H9 (cell line): ENCODE data around the gene SH3GL2. TPM values are rescaled to one million over a fixed set of nuclear protein-coding genes. Genes with fewer than 3 reads are reported as not detected.

Source experiments
- DNase-seq: peaks from one replicate; pipeline ENCODE4 v3.0.0-alpha.2; 2017
- H2AFZ ChIP-seq: one replicate; pipeline ENCODE4 v1.6.1; 2013; ENCODE audit warnings: mild to moderate bottlenecking, low read length, control low read depth, moderate library complexity
- H2AK5ac ChIP-seq: 2 replicates; pipeline ENCODE4 v1.6.1; 2013; ENCODE audit warnings: low read length, control low read depth, mixed read lengths; ENCODE audit not compliant: insufficient read length
- H2BK120ac ChIP-seq: one replicate; pipeline ENCODE4 v1.6.1; 2013; ENCODE audit warnings: low read depth, mild to moderate bottlenecking, low read length, control low read depth, inconsistent platforms; ENCODE audit not compliant: poor library complexity, severe bottlenecking
- H2BK12ac ChIP-seq: 2 replicates; pipeline ENCODE4 v1.6.1; 2013; ENCODE audit warnings: low read length, control low read depth, mixed read lengths, low read depth; ENCODE audit not compliant: insufficient read length
- H2BK15ac ChIP-seq: 2 replicates; pipeline ENCODE4 v1.6.1; 2013; ENCODE audit warnings: low read depth, low read length, control low read depth
- H2BK20ac ChIP-seq: one replicate; pipeline ENCODE4 v1.6.1; 2013; ENCODE audit warnings: low read depth, mild to moderate bottlenecking, low read length, control low read depth, inconsistent platforms; ENCODE audit not compliant: poor library complexity, severe bottlenecking
- H2BK5ac ChIP-seq: 2 replicates; pipeline ENCODE4 v1.6.1; 2013; ENCODE audit warnings: low read length, control low read depth, mixed read lengths; ENCODE audit not compliant: insufficient read length
- H3K14ac ChIP-seq: 2 replicates; pipeline ENCODE4 v1.6.1; 2013; ENCODE audit warnings: low read length, control low read depth; ENCODE audit not compliant: insufficient read depth
- H3K18ac ChIP-seq: 2 replicates; pipeline ENCODE4 v1.6.1; 2013; ENCODE audit warnings: low read depth, mild to moderate bottlenecking, mixed read lengths, low read length, control low read depth; ENCODE audit not compliant: insufficient read length
- H3K23ac ChIP-seq: 2 replicates; pipeline ENCODE4 v1.6.1; 2013; ENCODE audit warnings: low read length, control low read depth, mixed read lengths, low read depth; ENCODE audit not compliant: insufficient read length
- H3K23me2 ChIP-seq: 2 replicates; pipeline ENCODE4 v1.6.1; 2013; ENCODE audit warnings: low read depth, mild to moderate bottlenecking, mixed read lengths, low read length, control low read depth; ENCODE audit not compliant: insufficient read length, poor library complexity, severe bottlenecking
- H3K27ac ChIP-seq: 2 replicates; pipeline ENCODE4 v1.5.1; 2013; ENCODE audit warnings: low read length, control low read depth, mixed read lengths, low read depth; ENCODE audit not compliant: insufficient read length
- H3K27me3 ChIP-seq: 2 replicates; pipeline ENCODE4 v1.6.1; 2013; ENCODE audit warnings: low read length, control low read depth, inconsistent platforms; ENCODE audit not compliant: insufficient read depth
- H3K4ac ChIP-seq: 2 replicates; pipeline ENCODE4 v1.6.1; 2013; ENCODE audit warnings: low read depth, mild to moderate bottlenecking, control low read depth, inconsistent platforms, low read length, moderate library complexity
- H3K4me1 ChIP-seq: 2 replicates; pipeline ENCODE4 v1.6.1; 2013; ENCODE audit warnings: low read length, control low read depth, inconsistent platforms; ENCODE audit not compliant: insufficient read depth
- H3K4me2 ChIP-seq: 2 replicates; pipeline ENCODE4 v1.6.1; 2013; ENCODE audit warnings: low read length, control low read depth, mixed read lengths; ENCODE audit not compliant: insufficient read length, insufficient read depth
- H3K56ac ChIP-seq: 2 replicates; pipeline ENCODE4 v1.6.1; 2013; ENCODE audit warnings: low read depth, mild to moderate bottlenecking, mixed read lengths, low read length, control low read depth; ENCODE audit not compliant: insufficient read length
- H3K79me1 ChIP-seq: 2 replicates; pipeline ENCODE4 v1.6.1; 2013; ENCODE audit warnings: low read depth, mild to moderate bottlenecking, moderate library complexity, low read length, control low read depth, inconsistent platforms; ENCODE audit not compliant: insufficient read depth, poor library complexity, severe bottlenecking
- H3K79me2 ChIP-seq: 2 replicates; pipeline ENCODE4 v1.6.1; 2013; ENCODE audit warnings: low read length, control low read depth, inconsistent platforms; ENCODE audit not compliant: insufficient read depth
- H3K9ac ChIP-seq: 2 replicates; pipeline ENCODE4 v1.6.1; 2013; ENCODE audit warnings: low read length, control low read depth, mixed read lengths; ENCODE audit not compliant: insufficient read length; ENCODE audit errors: extremely low read depth
- H3K9me3 ChIP-seq: one replicate; pipeline ENCODE4 v1.6.1; 2013; ENCODE audit warnings: low read depth, low read length, inconsistent platforms; ENCODE audit not compliant: control insufficient read depth
- H3T11ph ChIP-seq: one replicate; pipeline ENCODE4 v1.6.1; 2013; ENCODE audit warnings: mild to moderate bottlenecking, low read length, control low read depth, inconsistent platforms
- H4K20me1 ChIP-seq: one replicate; pipeline ENCODE4 v1.6.1; 2013; ENCODE audit not compliant: control insufficient read depth, insufficient read length, insufficient read depth
- H4K5ac ChIP-seq: 2 replicates; pipeline ENCODE4 v1.6.1; 2013; ENCODE audit warnings: low read depth, mild to moderate bottlenecking, mixed read lengths, low read length, control low read depth; ENCODE audit not compliant: insufficient read length
- H4K8ac ChIP-seq: replicated peaks from 2 replicates; pipeline ENCODE4 v1.6.1; 2013; ENCODE audit warnings: low read length, control low read depth, mixed read lengths, low read depth; ENCODE audit not compliant: insufficient read length
- H4K91ac ChIP-seq: 2 replicates; pipeline ENCODE4 v1.6.1; 2013; ENCODE audit warnings: low read depth, mild to moderate bottlenecking, moderate library complexity, mixed read lengths, low read length, control low read depth; ENCODE audit not compliant: insufficient read length
- H3K27ac Mint-ChIP-seq, 3 experiments: 2 replicates in 2 of 3; 3 replicates in 1 of 3; pipeline ENCODE4 v1.8.0; 2020 to 2021; ENCODE audit warnings: mixed read lengths in 3 of 3, mild to moderate bottlenecking in 1 of 3, moderate library complexity in 1 of 3
- H3K27me3 Mint-ChIP-seq: 2 replicates; pipeline ENCODE4 v1.8.0; 2021; ENCODE audit warnings: low read depth, mild to moderate bottlenecking, moderate library complexity, mixed read lengths
- H3K36me3 Mint-ChIP-seq, 3 experiments: 2 replicates in 2 of 3; 3 replicates in 1 of 3; pipeline ENCODE4 v1.8.0; 2020 to 2021; ENCODE audit warnings: low read depth in 3 of 3, mixed read lengths in 3 of 3; ENCODE audit not compliant: insufficient read depth in 1 of 3
- H3K4me1 Mint-ChIP-seq, 2 experiments: 2 replicates each; pipeline ENCODE4 v1.8.0; 2020; ENCODE audit warnings: mixed read lengths in 2 of 2
- H3K4me3 Mint-ChIP-seq, 2 experiments: 2 replicates in 1 of 2; 3 replicates in 1 of 2; pipeline ENCODE4 v1.8.0; 2020 to 2021; ENCODE audit warnings: mild to moderate bottlenecking in 2 of 2, mixed read lengths in 2 of 2, moderate library complexity in 1 of 2
- H3K9me3 Mint-ChIP-seq, 2 experiments: 2 replicates in 1 of 2; 3 replicates in 1 of 2; pipeline ENCODE4 v1.8.0; 2020; ENCODE audit warnings: mild to moderate bottlenecking in 2 of 2, mixed read lengths in 2 of 2, moderate library complexity in 1 of 2
- CTCF ChIP-seq: fragments of 200-600 bp; sonication (generic); conservative IDR thresholded peaks from 3 replicates; pipeline ENCODE4 v1.8.0; 2021; ENCODE audit warnings: antibody characterized with exemption, mild to moderate bottlenecking
- WGBS: extraction: QIAGEN DNeasy Blood & Tissue Kit; methylation state at CpG from one replicate; pipeline ENCODE4 v1.1.7; 2013; ENCODE audit warnings: missing lambda C conversion rate, low lambda C conversion rate, mixed read lengths; ENCODE audit not compliant: insufficient read length; ENCODE audit errors: extremely low coverage; 5-methylcytosine and 5-hydroxymethylcytosine counted together
- total RNA-seq: library from RNA; stranded (reverse); gene quantifications from 2 replicates; pipeline ENCODE4 v1.2.1, GENCODE V29; 2021

SH3GL2 gene
- total RNA-seq, 1 experiment from 2014 or later = 6.5 TPM

- Histone ChIP-seq H3K27ac (no peak overlapping the region), H2BK12ac (no peak overlapping the region), H2BK20ac (no peak overlapping the region), H2BK15ac (no peak overlapping the region), H3K14ac (no peak overlapping the region), H3K79me1 (no peaks in the 10 kb centered on the region), H2BK120ac (no peak overlapping the region), H3K9ac (no peak overlapping the region), H3K56ac (no peak overlapping the region), H3K4me2 (peak overlapping the region; percentile 41), H3K4me1 (no peaks in the 10 kb centered on the region), H2AFZ (no peak overlapping the region), H3K27me3 (no peaks in the 10 kb centered on the region), H3K9me3 (no peaks in the 10 kb centered on the region), H3T11ph (no peak overlapping the region), H4K91ac (no peak overlapping the region), H4K5ac (peak overlapping the region; percentile 75), H4K8ac (no peak overlapping the region), H3K23me2 (peaks cover 2% of the 10 kb centered on the region), H2AK5ac (no peak overlapping the region), H4K20me1 (no peaks in the 10 kb centered on the region), H3K79me2 (no peaks in the 10 kb centered on the region), H3K18ac (no peak overlapping the region), H3K4ac (no peak overlapping the region), H3K23ac (no peak overlapping the region), H2BK5ac (no peak overlapping the region)
- Mint-ChIP-seq H3K4me3 (no peak overlapping the region), H3K36me3 (no peaks in the 10 kb centered on the region), H3K4me1 (peaks cover 6 to 11% of the 10 kb centered on the region in 2 experiments), H3K27me3 (no peaks in the 10 kb centered on the region), H3K9me3 (no peaks in the 10 kb centered on the region), H3K27ac (no peak overlapping the region)
- DNase-seq = no peak
- no CpG with 5 or more reads among the region's 4 CpGs for WGBS
- TF ChIP-seq CTCF = no peak
Observed at GRCh38 chr9:17810317-17810716, 231.5 kb downstream of the SH3GL2 start.
